GM12874 (cell line): ENCODE data around the gene SDS.

Experiments used
- TF ChIP-seq, protein P1 (sequence below): IDR thresholded peaks from 2 replicates; pipeline ENCODE4 v1.5.1; 2011; ENCODE audit warnings: low read depth, mild to moderate bottlenecking, control low read depth, low read length, moderate library complexity; ENCODE audit not compliant: insufficient read depth

SDS gene

DNA sequence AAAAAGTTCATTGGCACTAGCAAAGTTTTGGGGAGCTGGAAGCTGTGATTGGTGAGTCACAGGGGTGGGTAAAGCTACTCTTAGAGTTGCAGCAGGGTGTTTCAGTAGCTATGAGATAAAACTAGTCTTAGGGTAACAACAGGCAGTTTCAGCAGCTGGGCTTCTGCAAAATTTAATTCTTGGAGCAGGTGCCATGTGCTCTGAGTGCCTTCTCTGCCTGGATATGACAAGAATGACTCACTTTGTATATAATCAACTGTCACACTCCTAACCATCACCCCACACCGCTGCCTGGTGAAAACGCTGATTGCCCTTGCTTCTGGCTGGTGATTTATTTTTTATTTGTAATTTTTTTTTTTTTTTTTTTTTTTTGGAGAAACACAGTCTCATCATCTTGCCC, 55.8 kb downstream of the SDS start:
- TF ChIP-seq, protein P1, sequence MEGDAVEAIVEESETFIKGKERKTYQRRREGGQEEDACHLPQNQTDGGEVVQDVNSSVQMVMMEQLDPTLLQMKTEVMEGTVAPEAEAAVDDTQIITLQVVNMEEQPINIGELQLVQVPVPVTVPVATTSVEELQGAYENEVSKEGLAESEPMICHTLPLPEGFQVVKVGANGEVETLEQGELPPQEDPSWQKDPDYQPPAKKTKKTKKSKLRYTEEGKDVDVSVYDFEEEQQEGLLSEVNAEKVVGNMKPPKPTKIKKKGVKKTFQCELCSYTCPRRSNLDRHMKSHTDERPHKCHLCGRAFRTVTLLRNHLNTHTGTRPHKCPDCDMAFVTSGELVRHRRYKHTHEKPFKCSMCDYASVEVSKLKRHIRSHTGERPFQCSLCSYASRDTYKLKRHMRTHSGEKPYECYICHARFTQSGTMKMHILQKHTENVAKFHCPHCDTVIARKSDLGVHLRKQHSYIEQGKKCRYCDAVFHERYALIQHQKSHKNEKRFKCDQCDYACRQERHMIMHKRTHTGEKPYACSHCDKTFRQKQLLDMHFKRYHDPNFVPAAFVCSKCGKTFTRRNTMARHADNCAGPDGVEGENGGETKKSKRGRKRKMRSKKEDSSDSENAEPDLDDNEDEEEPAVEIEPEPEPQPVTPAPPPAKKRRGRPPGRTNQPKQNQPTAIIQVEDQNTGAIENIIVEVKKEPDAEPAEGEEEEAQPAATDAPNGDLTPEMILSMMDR = no peak

GRCh38 chr12:113347107-113347506, 56.6 kb downstream of the SDS start:
- TF ChIP-seq, protein P1 = no peak

GRCh38 chr12:113346353-113346752, 57.3 kb downstream of the SDS start:
- TF ChIP-seq, protein P1 = no peak

- TF ChIP-seq, protein P1 = no peak
These were observed 58.4 kb downstream of the SDS start for GRCh38 chr12:113345318-113345717.
